Stomach (tissue), 4 donors: ENCODE results near the gene PTPN14.

Experiments
- EP300 ChIP-seq: sonication (generic); formaldehyde crosslinking; IDR thresholded peaks from one replicate; pipeline ENCODE4 v1.6.1; 2017; ENCODE audit warnings: antibody characterized with exemption
- POLR2A ChIP-seq, 4 donors: fragments of 450-650 bp; IDR thresholded peaks; one replicate each; pipeline ENCODE4 v1.6.1; 2016; ENCODE audit warnings: antibody characterized with exemption in 4 of 4, control low read depth in 2 of 4, mild to moderate bottlenecking in 1 of 4, moderate library complexity in 1 of 4
- TF ChIP-seq, protein P1 (sequence below), 7 experiments: fragments of 450-650 bp in 4 of 7; fragments of 200-600 bp in 3 of 7; sonication (generic) in 3 of 7; IDR thresholded peaks; one replicate each; pipeline ENCODE4 v1.5.1; 2016 to 2019; ENCODE audit warnings: antibody characterized with exemption in 7 of 7, control low read depth in 2 of 7, mild to moderate bottlenecking in 1 of 7

DNA sequence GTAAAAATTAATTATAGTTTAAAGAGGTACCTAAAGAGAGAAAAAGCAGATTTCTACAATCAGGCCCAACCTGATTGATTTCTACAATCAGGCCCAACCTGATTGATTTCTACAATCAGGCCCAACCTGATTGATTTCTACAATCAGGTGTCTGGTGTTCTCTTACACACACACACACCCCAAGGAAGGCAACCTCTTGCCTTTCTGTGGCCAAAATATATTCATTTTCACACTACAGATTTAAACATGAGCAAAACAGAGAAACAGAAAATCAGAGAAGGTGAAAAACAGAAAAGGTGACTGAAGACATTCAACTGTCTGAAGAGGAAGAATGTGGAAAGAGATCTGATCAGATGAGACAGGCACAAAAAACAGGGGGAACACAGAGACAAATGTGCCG lies 166.0 kb downstream of the PTPN14 start:
- TF ChIP-seq, protein P1, sequence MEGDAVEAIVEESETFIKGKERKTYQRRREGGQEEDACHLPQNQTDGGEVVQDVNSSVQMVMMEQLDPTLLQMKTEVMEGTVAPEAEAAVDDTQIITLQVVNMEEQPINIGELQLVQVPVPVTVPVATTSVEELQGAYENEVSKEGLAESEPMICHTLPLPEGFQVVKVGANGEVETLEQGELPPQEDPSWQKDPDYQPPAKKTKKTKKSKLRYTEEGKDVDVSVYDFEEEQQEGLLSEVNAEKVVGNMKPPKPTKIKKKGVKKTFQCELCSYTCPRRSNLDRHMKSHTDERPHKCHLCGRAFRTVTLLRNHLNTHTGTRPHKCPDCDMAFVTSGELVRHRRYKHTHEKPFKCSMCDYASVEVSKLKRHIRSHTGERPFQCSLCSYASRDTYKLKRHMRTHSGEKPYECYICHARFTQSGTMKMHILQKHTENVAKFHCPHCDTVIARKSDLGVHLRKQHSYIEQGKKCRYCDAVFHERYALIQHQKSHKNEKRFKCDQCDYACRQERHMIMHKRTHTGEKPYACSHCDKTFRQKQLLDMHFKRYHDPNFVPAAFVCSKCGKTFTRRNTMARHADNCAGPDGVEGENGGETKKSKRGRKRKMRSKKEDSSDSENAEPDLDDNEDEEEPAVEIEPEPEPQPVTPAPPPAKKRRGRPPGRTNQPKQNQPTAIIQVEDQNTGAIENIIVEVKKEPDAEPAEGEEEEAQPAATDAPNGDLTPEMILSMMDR (IDR thresholded peaks at IDR 0.05) = no peak
- no peak for TF ChIP-seq POLR2A (IDR thresholded peaks at IDR 0.05)
- no peak for TF ChIP-seq EP300
